ENCODE measurements around the gene SLC1A2.

Gene SLC1A2

GRCh38 chr11:35347921-35348331, 71.4 kb downstream of the SLC1A2 start:
- no peak overlapping the region for H3K4me3 ChIP-seq (replicated peaks; ENCODE audit: low read depth, low read length)
- no peak for DNase-seq (ENCODE audit: low read depth)
- no peak for TF ChIP-seq CTCF (IDR thresholded peaks at IDR 0.05; ENCODE audit: low read length, missing control alignments)

- TF ChIP-seq CTCF (IDR thresholded peaks at IDR 0.05; ENCODE audit: low read length, missing control alignments) = no peak
- H3K4me3 ChIP-seq (replicated peaks; ENCODE audit: low read depth, low read length) = no peak overlapping the region
- no peak for DNase-seq (ENCODE audit: low read depth)
These were observed 72.0 kb downstream of the SLC1A2 start for GRCh38 chr11:35347173-35347878.

DNA sequence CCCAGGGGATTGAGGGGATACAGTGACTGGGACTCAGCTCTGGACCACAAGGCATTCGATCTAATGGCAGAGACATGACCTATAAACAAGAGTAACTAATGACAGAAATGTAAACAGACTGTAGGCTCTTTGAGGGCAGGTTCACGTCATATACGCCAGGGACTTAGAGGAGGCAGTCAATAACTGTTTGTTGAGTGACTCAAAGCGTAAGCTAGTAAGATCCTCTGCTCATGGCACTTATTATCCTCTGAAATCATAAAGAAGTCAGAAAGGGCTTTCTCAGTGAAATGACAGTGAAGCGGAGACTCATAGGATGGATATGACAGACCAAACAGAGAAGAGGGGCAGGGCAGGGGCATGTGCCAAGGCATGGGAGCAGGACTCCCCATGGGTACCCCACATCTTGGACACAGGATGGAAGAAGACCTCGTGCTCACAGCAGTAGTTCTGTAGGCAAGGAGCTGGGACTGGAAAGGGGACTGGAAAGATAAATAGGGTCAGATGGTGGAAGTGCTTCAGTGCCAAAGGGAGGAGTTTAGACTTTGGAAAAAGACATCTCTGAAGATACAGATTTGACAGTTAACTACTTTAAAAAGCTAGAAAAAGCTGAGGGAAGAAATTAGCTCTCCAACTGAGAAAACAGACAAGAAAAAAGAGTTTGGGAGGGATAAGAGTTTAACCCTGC, 72.7 kb downstream of the SLC1A2 start:
- no peak for TF ChIP-seq CTCF (IDR thresholded peaks at IDR 0.05; ENCODE audit: low read length, missing control alignments)
- DNase-seq (ENCODE audit: low read depth) = no peak
- H3K4me3 ChIP-seq (replicated peaks; ENCODE audit: low read depth, low read length) = no peak overlapping the region

DNA sequence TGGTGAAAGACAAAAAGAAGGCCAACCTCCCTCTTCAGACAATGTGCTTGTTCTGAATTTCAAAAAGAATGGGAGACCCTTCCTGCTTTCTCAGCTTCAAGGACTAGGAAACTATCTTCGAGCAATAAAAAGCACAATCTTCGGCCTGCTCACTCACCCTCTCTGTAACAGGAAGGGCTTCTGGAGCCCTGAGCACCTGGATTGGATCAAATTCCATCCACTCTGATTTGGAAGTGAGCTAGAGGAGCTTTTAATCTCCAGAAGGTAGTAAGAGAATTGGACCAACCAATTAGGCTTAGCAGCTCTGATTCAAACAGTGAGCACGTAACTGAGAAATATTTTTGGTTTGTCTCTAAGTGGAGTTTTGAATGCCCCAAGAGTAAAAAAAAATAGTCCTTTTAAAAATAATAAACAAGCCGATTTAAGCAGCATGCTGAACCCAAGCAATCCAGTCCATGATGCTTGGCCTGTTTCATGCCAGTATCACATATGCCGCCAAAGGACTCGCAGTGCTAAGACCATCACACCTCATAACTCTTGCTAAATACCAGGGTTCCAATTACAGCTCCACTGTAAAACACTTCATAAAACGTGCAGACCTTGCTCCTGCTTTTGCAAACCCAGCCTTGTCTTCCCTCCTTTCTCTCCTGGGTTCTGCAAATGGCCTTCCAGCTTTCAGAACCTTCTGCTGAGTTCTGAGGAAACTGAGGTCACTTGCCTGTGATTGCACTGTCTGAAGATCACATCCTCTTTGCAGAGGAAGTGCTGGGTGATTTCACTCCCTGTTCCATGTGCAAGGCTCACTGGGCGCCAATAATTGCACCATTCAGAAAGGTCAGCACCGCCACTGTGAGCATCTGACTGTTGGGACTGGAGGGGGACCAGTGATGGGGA, 74.4 kb downstream of the SLC1A2 start:
- DNase-seq (ENCODE audit: low read depth) = no peak
- no peak for TF ChIP-seq CTCF (IDR thresholded peaks at IDR 0.05; ENCODE audit: low read length, missing control alignments)
- H3K4me3 ChIP-seq (replicated peaks; ENCODE audit: low read depth, low read length) = no peak overlapping the region

DNA sequence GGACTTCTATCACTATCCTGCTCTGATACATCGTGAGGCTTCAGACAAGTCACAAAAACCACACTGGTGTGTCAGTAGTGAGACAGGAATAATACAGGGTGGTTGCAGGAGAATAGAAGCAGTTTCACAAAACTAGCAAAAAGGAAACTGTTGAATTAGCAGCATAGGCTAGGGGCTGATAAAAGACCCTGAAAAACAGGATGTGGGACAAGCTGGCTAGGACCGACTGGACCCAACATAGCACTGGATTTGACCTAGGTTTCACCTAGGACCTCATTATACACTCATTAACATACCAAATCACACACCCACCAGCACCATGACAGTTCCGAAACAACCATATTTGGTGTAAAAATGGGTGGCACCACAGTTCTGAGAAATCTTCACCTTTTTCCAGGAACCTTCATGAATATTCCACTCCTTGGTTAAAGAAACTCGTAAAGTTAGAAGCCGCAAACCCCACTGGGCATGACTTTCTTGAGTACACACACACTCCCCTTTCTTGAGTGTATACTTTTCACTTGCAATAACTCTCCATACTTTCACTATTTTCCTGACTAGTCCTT, 76.2 kb downstream of the SLC1A2 start:
- H3K4me3 ChIP-seq (replicated peaks; ENCODE audit: low read depth, low read length) = no peak overlapping the region
- TF ChIP-seq CTCF (IDR thresholded peaks at IDR 0.05; ENCODE audit: low read length, missing control alignments) = no peak
- no peak for DNase-seq (ENCODE audit: low read depth)

- DNase-seq (ENCODE audit: low read depth) = no peak
- TF ChIP-seq CTCF (IDR thresholded peaks at IDR 0.05; ENCODE audit: low read length, missing control alignments) = no peak
- no peak overlapping the region for H3K4me3 ChIP-seq (replicated peaks; ENCODE audit: low read depth, low read length)
These were observed 78.6 kb downstream of the SLC1A2 start for GRCh38 chr11:35340715-35341114.

Data from fibroblast of pulmonary artery (primary cell).